ENCODE measurements around the gene TMEM109.

The TMEM109 gene

GRCh38 chr11:60971520-60971919 lies 57.6 kb downstream of the TMEM109 start, which contains the start of gene CD6:
CD6 (plus strand) TSS chr11:60971680; CDS start chr11:60971866, 186 bp downstream.
- no peak for DNase-seq (ENCODE audit: low read depth)

DNA sequence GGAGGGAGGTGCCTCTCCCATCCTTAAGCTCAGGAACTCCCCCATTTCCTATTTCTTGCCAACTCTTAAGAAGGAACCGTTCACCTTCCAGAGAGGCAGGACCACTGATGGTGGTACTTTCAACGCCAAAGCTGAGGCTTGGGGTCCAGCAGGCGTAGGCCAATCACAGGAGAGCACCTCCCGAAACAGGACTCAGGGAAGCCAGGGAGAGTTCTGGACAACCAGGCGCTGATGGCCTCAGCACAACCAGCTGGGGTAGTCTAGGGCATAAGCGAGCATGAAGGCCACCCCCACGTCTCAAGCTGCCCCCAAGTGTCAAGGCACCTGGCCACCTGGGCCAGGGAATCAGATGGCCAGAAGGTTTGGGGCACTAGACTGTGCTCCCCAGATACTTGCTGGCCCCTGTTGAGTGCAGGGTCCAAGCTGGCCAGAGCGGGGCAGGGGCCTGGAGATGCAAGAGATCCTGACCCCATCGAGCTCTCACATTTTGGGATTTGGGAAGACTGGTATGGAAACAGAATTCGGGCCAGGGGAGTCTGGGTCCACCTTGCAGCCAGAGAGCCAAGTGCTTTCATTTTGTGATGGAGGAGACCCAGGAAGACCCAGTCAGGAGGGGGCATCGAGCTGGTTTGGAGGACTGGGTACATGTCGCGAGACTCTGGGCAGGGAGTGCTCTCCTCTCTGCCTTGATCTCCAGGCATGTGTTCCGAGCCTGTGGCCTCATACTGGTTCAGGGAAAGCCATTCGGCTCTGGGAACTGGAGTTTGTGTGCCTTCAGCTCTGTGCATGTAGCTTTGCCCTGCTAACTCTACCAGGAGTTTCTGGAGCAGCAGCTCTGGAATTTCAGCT lies 58.4 kb downstream of the TMEM109 start:
- no peak for DNase-seq (ENCODE audit: low read depth)
